Adrenal gland (tissue), 5 donors: Measurements from ENCODE around the gene NUDT5.
"Not testable (repeated sequence)": the region's sequence is repeated elsewhere in the genome, so short reads cannot be mapped to it uniquely, and the experiment has no call there.

Experiments used
- POLR2A ChIP-seq, 2 donors: fragments of 450-650 bp; IDR thresholded peaks; one replicate each; pipeline ENCODE4 v1.6.1; 2017; ENCODE audit warnings: antibody characterized with exemption in 2 of 2, mild to moderate bottlenecking in 2 of 2, moderate library complexity in 1 of 2
- TF ChIP-seq, protein P1 (sequence below), 6 experiments: fragments of 450-650 bp in 4 of 6; fragments of 200-600 bp in 2 of 6; sonication (generic) in 1 of 6; IDR thresholded peaks; 1 replicate in 5 of 6; 2 replicates in 1 of 6; pipeline versions ENCODE4 v1.5.1 to v1.8.0; 2016 to 2021; ENCODE audit warnings: antibody characterized with exemption in 6 of 6, mild to moderate bottlenecking in 2 of 6, moderate library complexity in 1 of 6
- donor health status: DM: no; HTN: no; CAD: no.

DNA sequence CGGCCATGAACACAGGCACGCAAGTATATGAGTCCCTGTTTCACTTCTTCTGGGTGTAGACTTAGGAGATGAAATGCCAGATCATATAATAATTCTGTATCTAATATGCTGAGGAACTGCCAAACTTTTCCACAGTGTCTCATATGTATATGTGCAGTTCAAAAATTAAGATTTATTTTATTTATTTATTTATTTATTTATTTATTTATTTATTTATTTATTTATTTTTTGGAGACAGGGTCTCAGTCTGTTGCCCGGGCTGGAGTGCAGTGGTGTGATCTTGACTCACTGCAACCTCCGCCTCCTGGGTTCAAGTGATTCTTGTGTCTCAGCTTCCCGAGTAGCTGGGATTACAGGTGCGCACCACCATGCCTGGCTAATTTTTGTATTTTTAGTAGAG, 24.2 kb downstream of the NUDT5 start:
- not testable (repeated sequence) for TF ChIP-seq POLR2A (IDR thresholded peaks at IDR 0.05)
- TF ChIP-seq, protein P1, sequence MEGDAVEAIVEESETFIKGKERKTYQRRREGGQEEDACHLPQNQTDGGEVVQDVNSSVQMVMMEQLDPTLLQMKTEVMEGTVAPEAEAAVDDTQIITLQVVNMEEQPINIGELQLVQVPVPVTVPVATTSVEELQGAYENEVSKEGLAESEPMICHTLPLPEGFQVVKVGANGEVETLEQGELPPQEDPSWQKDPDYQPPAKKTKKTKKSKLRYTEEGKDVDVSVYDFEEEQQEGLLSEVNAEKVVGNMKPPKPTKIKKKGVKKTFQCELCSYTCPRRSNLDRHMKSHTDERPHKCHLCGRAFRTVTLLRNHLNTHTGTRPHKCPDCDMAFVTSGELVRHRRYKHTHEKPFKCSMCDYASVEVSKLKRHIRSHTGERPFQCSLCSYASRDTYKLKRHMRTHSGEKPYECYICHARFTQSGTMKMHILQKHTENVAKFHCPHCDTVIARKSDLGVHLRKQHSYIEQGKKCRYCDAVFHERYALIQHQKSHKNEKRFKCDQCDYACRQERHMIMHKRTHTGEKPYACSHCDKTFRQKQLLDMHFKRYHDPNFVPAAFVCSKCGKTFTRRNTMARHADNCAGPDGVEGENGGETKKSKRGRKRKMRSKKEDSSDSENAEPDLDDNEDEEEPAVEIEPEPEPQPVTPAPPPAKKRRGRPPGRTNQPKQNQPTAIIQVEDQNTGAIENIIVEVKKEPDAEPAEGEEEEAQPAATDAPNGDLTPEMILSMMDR (IDR thresholded peaks at IDR 0.05): not testable (repeated sequence)
